Stimulated activated CD4-positive, alpha-beta T cell treated with anti-CD3 and anti-CD28 coated beads, Interleukin-1b, Interleukin-23, amount 100 ng/mL, for 24 hours (primary cell): ENCODE measurements around the gene TCF12.
"Not testable (repeated sequence)": the region's sequence is repeated elsewhere in the genome, so short reads cannot be mapped to it uniquely, and the experiment has no call there.

Experiments used
- DNase-seq, 4 experiments: peaks; one replicate each; pipeline ENCODE4 v3.0.0-alpha.2; 2020; ENCODE audit warnings: low read depth in 4 of 4, low spot score in 1 of 4

TCF12 gene

DNA sequence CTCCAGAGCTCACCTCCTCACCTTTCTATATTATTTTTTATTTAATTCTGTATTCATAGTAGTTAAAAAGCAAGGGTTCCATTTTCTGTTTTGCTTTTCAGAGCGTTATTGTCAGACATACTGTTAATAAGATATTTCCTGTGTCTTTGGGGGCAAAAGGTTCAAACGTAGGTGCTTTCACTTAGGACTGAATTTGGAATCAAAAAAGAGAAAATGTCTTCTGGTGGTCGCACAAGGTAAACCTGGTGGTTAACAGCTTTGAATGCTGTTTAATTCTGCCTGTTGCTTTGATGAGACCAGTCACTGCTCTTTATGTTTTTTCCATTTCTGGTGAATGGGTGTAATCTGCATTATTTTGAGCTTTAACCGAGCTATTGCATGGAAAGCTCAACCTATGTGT, 212.5 kb downstream of the TCF12 start:
- no peak for DNase-seq

DNA sequence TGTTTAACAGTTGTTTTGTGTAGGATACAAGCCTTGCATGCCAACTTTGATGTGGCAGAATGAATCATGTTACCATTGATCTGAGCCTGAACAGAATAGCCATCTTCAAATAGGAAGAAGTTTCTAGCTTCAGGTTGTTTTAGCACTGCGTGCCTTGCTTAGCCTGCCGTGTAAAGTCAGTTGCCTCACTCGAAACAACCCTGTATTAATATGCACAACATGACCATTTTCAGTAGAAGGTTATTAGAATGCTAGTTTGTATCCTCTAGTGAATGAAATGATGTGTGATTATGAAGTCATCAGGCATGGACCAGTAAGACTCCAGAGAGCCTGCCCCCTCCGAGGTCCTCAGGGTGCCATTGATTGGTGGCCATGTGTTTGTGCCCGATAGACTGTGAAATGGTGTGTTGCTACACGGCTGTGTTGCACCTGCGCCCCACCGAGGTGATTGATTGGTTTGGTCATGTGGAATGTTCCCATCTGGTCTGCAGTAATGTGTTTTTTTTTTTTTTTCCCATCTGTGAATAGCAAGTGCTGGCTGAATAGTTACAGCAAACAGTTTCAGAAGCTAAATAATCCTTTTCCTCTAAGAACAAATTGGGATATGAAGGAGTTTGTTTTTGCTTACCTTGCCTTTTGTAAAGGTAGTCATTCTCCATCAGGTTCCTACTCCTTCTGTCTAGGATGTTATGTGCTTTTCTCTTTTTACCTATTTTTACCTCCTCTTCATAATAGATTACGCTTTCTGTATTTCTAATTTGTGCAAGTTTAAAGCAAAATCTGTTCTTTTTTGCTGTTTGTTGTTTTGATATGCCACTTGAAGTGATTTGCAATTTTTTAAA, 214.9 kb downstream of the TCF12 start:
- DNase-seq, result no peak

DNA sequence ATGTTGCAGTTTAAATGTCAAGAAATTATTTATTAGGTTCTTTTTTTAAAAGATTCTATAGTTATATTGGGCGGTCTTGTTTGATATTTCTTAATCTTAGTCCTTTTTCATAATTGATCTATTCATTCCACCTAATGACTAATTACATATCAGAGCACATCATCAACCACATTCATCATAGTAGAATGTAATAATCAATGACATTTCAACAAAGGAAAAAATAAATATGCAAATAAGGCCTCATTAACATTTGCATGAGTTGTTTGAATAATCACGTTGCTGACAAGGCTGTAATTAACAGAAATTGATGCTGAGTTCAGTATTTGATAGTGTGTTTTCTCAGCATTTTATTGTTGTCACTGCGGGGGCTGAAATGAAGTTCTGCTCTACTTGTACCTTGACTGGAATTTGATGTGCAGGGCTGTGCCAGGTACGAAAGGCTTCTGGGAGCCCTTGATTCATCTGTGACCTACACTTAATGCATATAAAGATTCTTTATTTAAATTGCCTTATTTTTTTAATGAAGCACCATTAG, 215.7 kb downstream of the TCF12 start:
- DNase-seq, result no peak

DNA sequence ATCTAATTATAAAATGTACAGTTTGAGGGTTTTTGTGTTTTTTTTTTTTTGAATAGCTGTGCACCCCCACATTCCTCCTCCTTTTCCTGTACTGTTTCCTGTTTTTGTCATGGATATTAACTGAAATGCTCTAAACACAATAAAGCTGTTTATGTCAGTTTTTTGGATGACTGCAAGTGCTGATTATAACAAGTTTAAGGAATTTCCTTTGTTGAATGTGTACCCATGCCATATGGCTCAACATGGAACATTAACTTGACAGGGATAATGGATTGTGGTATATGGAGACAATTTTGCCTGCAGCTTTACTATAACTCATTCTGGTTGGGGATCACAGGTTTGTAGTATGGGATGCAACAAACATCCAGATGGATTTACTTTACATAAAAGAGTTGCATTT, 216.4 kb downstream of the TCF12 start:
- DNase-seq, result no peak

DNA sequence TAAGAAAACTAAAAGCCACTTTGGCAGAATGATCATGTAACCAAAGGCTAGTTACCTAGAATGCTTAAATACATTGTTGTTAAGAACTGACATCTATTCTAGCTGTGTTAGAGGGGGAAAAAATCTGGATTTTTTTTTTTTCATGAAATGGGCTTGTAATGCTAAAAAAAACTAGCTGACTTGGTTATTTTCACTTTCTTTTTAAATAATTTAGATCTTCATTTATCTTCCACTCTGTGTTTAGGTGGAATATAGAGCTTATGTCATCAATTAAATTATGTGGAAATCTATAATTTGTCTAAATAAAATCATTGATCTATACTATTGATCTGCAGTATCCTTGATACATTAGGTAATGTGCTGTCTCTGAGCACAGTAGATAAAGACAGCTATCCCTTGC, 217.4 kb downstream of the TCF12 start:
- DNase-seq, result no peak

DNA sequence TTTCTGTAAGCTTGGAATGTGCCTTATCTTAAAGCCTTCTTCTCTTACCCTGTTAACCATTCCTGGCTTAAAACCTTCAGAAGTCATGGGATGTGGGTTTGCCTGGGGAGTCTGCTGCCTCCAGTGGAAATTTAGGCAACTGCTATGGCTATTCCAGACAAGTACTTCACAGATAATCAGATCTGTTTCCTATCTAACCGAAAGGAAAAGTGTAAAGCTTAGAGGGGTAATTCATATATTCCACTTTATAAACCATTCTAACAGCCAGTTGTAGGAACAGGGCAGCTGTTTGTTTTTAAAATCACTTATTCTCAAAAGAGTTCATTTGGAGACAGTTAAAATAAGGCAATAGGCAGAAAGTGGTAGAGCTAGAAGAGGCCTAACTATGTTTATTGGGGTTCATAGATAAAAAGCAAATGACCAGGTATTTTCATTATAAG, 219.9 kb downstream of the TCF12 start:
- no peak for DNase-seq

DNA sequence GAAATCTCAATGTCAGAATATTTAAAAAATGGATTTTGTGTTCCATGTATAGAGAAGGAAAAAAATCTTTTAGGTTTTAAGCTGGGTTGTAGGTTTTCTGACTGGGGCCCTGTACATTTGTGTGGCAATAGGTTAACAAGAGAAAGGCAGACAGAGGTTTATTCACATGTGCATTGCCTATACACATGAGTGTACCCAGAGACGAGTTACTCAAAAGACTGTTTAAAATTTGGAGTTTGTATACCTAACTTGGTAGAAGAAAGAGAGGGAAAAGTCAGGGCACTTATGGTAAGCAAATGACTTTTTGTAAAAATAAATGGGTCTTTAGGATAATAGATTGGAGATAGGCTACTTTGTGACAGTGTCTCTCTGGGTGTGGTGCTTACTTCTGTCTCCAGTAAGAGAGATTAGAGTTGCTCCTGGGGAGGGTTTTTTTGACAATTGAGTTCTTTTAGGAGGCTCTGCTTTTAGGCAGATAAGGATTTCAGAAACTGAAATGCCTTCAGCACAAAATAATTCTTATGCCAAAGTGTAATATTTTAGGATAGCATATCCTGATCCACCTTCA, 225.2 kb downstream of the TCF12 start:
- DNase-seq, result no peak

DNA sequence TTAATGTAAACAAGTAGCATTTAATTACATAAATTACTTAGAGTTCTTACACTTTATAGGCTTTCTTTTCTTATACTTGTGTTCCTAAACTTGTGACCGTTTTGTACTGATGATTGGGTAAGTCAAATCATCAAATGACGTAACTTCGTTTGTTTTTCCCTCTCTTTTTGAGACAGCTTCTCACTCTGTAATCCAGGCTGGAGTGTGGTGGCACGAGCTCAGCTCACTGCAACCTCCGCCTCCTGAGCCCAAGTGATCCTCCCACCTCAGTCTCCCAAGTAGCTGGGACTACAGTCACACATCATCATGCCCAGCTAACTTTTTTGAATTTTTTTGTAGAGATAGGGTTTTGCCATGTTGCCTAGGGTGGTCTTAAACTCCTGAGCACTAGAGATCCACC, 226.0 kb downstream of the TCF12 start:
- no peak for DNase-seq

DNA sequence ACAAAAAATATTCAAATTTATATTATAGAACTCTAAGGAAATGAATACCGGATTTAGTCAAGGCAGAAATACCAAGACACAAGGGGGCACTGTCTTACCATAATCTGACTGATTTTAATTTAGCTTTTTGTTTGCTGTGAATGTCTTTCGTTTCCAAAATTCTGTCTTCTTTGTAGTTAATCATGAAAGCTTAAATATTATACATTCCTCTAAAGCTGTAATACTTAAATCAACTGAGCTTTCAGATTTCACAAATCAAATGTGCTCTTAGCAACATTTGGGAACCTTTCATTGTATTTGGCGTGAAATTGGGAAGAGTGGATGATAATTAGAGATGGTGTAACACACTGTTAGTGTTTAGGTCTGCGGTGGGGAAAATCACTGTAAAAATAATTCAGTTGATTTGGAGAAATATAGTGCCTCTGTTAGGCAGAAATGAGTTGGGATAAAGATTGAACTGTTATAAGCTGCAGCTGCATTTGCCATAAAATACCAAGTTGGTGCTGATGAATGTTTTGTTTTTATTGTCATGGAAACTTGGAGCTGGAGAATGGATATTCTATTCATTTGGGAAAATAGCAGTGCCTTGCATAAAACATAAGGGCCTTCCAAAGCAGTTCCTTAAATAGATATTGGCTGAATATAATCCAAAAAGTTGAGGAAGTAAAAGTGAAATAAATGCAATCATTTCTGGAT, 228.2 kb downstream of the TCF12 start:
- no peak for DNase-seq

DNA sequence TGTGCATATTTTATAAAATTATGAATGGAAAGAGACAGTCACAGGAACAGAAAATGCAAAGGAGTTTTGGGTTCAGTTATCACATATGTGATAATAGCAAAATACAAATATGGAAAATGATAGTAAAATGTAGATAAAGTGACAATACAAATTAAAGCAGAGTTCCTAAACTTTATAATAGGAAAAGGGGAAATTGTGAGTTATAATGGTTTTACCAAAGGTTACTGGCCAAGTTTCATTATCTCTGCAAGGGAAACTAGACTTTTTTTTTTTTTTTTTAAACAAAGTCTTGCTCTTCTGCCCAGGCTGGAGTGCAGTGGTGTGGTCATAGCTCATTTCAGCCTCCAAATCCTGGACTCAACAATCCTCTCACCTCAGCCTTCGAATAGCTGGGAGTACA, 229.2 kb downstream of the TCF12 start:
- no peak for DNase-seq

DNA sequence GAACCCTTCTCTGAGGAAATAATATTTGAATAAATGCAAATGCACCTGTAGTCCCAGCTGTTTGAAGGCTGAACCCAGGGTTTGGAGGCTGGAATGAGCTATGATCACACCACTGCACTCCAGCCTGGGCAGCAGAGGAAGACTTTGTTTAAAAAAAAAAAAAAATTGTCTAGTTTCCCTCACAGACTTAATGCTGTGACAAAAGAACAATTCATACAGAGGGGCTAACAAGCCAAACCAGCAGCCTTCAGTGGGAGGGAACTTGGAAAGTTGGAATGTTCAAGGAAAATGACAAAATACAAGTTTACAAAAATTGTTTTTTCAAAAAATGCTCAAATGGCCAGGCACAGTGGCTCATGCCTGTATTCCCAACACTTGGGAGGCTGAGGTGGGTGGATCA, 229.8 kb downstream of the TCF12 start:
- no peak for DNase-seq

DNA sequence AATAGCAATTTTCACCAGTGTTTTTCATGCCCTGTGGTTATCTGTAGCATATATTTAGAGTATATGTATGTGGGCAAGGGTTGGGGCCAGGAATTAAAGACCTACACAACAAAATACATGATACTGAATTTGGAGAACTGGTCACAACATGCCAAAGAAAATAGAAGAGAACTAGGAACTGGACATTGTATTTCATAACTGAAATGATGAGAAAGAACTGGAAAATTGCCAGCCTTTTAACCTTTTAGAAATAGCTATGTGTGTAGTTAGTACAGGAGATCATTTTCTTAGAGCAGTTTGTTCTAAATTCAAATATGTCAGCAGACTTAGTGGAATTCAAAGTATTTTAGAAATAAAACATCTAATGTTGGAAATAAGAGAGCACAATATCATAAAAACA, 230.8 kb downstream of the TCF12 start:
- no peak for DNase-seq

DNA sequence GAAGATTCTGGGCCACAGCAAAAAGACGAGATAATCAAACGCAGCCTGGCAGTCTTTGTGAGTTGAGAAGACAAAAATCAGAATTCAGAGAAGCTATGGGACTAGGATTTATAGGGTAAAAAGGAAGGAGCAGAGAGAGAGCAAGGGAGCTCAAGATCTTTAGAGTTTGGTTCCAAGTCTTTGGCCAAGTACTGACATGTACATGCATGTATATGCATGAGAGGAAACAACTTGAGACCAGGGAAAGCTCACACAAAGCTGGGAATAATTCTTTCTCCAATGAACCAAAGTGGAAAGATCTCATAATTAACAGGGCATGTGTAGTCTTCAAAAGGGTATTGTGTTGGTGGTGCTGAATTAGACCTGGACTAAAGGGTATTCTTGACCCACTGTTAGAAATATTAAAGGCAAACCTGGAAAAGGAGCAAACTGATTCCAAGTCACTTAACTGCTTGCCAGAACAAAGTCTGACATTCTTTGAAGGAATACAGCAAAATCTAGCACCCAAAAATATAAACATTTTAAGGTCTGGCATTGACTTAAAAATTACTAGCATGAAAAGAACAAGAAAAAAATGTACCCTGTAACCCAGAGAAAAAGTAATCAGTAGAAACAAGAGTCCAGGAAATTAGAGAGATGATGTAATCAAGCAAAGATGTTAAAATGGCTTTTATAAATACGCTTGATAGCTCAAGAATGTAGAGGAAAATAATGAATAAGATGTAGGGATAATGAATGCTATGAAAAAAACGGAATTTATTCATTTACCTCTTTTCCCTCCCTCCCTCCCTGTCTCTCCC, 231.8 kb downstream of the TCF12 start:
- DNase-seq, result no peak

DNA sequence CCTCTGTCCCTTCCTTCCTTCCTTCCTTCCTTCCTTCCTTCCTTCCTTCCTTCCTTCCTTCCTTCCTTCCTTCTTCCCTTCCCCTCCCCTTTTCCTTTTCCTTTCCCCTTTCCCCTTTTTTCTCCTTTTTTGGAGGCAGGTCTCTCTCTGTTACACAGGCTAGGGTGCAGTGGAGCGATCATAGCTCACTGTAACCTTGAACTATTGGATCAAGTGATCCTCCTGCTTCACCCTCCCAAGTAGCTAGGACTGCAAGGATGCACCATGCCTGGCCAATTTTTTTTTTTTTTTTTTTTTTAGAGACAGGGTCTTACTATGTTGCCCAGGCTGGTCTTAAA, 232.4 kb downstream of the TCF12 start:
- DNase-seq, result not testable (repeated sequence)

DNA sequence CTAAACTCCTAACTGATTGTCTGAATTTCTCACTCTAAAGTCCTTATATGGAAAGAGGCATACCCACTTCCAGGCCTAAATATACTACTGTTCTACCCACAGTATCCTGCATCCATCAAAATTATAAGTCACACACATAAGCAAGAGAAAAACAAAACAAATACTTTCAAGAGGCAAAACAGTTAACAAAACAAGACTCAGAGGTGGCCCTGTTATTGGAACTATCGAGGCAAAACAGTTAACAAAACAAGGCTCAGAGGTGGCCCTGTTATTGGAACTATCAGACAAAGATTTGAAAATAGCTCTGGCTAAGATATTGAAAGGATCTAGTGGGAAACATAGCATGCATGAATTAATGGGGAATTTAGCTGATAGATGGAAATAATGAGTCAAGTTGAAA, 233.7 kb downstream of the TCF12 start:
- no peak for DNase-seq

DNA sequence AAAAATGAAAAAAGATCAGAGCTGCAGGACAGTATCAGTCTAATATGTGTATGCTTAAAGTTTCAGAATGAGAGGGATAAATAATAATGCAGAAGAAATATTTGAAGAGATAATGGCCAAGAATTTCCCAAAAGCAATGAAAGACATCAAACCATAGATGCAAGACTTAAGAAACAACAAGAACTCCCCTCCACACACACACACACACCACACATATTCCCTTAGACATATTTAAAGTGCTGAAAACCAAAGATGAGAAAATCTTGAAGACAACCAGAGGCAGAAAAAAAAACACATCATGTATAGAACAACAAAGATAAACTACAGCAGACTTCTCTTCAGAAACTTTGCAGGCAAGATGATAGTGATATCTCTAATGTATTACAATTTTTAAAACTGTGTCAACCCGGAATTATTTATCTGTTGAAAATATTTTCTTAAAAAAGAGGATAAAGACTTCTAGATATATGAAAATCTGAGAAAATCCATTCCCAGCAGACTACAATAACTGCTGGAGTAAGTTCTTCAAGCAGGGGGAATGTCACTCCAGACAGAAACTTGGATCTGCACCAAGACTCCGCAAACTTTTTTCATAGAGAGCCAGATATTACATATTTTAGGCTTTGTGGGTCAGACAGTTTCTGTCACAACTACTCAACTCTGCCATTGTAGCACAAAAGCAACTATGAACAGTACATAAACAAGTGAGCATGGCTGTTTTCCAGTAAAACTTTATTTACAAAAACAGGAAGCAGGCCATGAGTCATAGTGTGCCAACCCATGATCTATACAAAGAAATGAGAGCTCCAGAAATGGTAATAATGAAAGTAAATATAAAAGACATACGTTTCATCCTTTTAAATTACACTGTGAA, 234.5 kb downstream of the TCF12 start:
- DNase-seq, result no peak

DNA sequence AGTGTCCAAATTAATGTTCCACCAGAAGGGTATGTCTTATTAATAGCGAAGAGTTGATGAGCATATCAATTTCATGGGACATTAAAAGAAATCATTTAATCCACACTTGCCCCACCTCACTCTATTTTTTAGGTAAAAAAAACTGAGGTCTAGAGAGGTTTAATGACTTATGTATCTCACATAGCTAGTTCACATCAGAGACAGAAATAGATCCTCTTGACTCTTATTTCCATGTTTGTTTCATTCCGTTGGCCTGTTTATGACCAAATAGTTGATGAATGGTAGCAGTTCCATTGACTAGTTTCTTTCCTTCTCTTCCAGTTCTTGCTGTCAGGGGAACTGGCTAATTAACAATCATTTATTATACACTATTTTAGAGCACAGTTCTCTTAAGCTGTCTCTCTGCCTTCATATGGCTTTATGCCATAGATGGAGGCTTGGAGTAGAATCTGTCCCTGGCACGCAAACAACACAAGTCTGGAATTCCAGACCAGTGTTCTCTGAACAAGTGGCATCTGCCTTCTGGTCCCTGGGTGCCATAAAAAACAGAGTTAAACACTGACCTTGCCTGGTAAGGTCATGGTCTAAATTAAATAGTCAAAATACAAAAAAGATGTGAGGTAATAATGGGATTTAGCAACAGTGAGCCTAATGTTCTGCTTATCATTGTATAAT, 237.9 kb downstream of the TCF12 start:
- DNase-seq, result no peak

DNA sequence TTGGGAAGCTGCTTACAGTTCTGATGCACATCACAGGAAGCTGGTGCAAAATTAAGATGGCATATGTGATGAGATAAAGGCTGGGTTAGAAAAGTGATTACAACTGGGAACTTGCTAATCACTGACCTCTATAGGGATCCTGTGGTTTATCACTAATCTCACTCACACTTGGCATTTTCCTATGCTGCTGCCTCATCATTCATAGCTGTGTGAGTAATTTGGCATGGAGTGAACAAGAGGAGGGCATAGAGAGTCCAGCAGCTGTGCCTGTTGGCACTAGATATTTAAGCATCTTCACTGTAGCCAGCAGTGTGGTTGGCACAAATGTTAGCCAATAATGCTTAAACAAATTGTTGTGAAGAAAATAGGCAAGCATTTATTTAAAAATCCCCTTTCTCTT, 240.1 kb downstream of the TCF12 start:
- no peak for DNase-seq

DNA sequence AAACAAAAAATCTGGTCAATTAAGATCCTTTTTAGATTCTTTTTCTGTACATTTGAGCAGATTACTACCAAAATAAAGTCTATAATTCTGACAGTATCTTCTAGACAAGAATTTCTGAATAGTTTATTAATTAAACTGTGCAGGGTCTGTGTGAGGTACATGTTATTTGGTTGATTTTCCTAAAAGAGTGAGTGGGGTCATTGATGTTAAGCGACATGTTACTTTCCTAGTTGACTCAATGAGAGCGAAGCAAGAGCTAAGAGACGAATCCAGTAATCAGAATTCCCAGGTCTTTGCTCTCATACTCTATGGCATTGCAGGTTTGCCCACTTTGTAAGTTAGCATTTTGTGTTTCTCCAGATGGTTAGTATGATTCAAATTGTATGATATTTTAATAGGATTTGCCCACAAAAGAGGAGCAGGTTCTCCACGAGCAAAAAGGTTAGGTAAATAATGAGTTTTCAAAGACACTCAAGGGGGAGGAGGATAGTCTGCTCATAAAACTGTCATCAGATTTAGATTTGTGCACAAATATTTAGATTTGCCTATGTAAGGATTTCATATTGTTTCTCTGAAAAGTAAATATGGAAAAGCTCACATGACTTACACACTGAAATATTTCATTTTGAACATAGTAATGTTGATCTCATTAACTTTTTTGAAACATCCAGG, 240.7 kb downstream of the TCF12 start:
- no peak for DNase-seq
